Nephron progenitor cell (in vitro differentiated cells): Measurements from ENCODE around the gene UBAC2.

ENCODE experiments used
- DNase-seq: peaks from one replicate; pipeline ENCODE4 v3.0.0; 2021
- H3K27ac Mint-ChIP-seq: 2 replicates; pipeline ENCODE4 v1.8.0; 2021; ENCODE audit warnings: mild to moderate bottlenecking, moderate library complexity, mixed read lengths
- H3K27me3 Mint-ChIP-seq: 2 replicates; pipeline ENCODE4 v1.8.0; 2021; ENCODE audit warnings: mild to moderate bottlenecking, low read depth, mixed read lengths; ENCODE audit not compliant: poor library complexity
- H3K36me3 Mint-ChIP-seq: 2 replicates; pipeline ENCODE4 v1.8.0; 2021; ENCODE audit warnings: low read depth, mixed read lengths
- H3K4me1 Mint-ChIP-seq: 2 replicates; pipeline ENCODE4 v1.8.0; 2021; ENCODE audit warnings: mixed read lengths
- H3K4me3 Mint-ChIP-seq: 2 replicates; pipeline ENCODE4 v1.8.0; 2021; ENCODE audit warnings: mild to moderate bottlenecking, moderate library complexity, mixed read lengths
- H3K9me3 Mint-ChIP-seq: 2 replicates; pipeline ENCODE4 v1.8.0; 2021; ENCODE audit warnings: mild to moderate bottlenecking, moderate library complexity, mixed read lengths
- TF ChIP-seq, protein P1 (sequence below): fragments of 200-600 bp; sonication (generic); IDR thresholded peaks from 2 replicates; pipeline ENCODE4 v1.5.0; 2021; ENCODE audit warnings: antibody characterized with exemption

The UBAC2 gene

DNA sequence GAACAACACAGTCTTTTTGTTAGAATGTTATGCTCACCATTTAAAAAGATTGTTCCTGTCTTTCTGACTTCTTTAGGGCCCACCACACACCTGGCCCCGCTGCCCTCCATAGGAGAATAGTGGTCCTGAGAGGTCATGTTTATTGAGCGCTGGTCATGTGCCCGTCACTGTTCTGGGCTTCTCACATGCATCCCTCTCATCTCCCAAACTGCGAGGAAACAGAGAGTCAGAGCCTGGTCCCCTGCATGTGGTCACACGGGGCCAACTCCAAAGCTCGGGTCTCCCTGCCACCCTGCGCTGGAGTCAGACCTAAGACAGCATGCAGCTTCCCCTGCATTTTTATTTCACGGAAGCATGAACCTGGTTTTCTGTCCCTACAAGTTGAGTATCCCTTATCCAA is 177.0 kb downstream of the UBAC2 start:
- DNase-seq = no peak
- H3K27me3 Mint-ChIP-seq = no peaks in the 10 kb centered on the region
- H3K36me3 Mint-ChIP-seq = peaks cover 69% of the 10 kb centered on the region
- H3K9me3 Mint-ChIP-seq = no peaks in the 10 kb centered on the region
- H3K4me3 Mint-ChIP-seq = no peak overlapping the region
- peaks cover 28% of the 10 kb centered on the region for H3K4me1 Mint-ChIP-seq
- TF ChIP-seq, protein P1, sequence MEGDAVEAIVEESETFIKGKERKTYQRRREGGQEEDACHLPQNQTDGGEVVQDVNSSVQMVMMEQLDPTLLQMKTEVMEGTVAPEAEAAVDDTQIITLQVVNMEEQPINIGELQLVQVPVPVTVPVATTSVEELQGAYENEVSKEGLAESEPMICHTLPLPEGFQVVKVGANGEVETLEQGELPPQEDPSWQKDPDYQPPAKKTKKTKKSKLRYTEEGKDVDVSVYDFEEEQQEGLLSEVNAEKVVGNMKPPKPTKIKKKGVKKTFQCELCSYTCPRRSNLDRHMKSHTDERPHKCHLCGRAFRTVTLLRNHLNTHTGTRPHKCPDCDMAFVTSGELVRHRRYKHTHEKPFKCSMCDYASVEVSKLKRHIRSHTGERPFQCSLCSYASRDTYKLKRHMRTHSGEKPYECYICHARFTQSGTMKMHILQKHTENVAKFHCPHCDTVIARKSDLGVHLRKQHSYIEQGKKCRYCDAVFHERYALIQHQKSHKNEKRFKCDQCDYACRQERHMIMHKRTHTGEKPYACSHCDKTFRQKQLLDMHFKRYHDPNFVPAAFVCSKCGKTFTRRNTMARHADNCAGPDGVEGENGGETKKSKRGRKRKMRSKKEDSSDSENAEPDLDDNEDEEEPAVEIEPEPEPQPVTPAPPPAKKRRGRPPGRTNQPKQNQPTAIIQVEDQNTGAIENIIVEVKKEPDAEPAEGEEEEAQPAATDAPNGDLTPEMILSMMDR = no peak
- H3K27ac Mint-ChIP-seq = no peak overlapping the region

- no peak overlapping the region for H3K4me3 Mint-ChIP-seq
- H3K36me3 Mint-ChIP-seq = peaks cover 60% of the 10 kb centered on the region
- H3K9me3 Mint-ChIP-seq = no peaks in the 10 kb centered on the region
- TF ChIP-seq, protein P1 = no peak
- no peak for DNase-seq
- no peak overlapping the region for H3K27ac Mint-ChIP-seq
- no peaks in the 10 kb centered on the region for H3K27me3 Mint-ChIP-seq
- H3K4me1 Mint-ChIP-seq = peaks cover 33% of the 10 kb centered on the region
Observed at GRCh38 chr13:99378985-99379733, 178.5 kb downstream of the UBAC2 start.

GRCh38 chr13:99379856-99380801 is 179.5 kb downstream of the UBAC2 start:
- TF ChIP-seq, protein P1 = no peak
- H3K27me3 Mint-ChIP-seq = no peaks in the 10 kb centered on the region
- H3K27ac Mint-ChIP-seq = peak overlapping the region; percentile 5
- peaks cover 33% of the 10 kb centered on the region for H3K4me1 Mint-ChIP-seq
- peaks cover 53% of the 10 kb centered on the region for H3K36me3 Mint-ChIP-seq
- H3K4me3 Mint-ChIP-seq = no peak overlapping the region
- no peaks in the 10 kb centered on the region for H3K9me3 Mint-ChIP-seq
- DNase-seq = no peak

DNA sequence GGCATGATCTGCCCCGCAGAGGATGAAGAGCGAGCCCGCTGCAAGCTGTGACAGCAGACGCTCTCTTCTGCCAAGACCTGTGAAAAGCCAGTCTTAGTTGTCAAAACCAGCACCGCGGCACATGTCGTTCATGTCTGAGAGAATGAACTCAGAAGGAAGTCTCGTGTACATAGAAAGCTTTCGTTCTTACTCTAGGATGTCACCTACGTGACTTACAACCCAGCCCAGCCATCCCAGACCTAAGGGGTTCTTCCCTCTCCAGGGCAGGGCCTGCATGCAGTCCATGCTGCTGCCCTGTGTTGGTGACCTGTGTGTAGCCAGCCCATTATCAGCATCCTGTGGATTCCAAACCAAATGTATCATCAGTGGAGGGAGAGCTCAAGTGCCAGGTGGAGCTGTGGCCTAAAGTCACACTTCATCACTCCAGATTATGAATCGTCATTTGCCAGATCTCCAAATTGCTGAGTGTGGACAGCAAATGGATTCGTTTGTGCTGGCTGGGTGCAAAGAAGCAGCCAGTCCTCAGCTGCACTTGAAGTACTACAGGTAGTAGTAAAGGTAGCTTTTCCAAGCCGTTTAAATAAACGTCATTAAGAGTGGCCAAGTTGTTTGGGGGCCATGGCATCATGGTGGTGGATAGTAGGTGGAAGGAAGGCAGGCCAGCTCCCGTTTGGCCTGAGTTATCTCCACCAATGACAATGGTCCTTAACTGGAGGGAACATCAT is 180.4 kb downstream of the UBAC2 start:
- Mint-ChIP-seq H3K9me3 (no peaks in the 10 kb centered on the region), H3K36me3 (peaks cover 62% of the 10 kb centered on the region), H3K4me3 (no peak overlapping the region), H3K4me1 (peaks cover 29% of the 10 kb centered on the region), H3K27ac (no peak overlapping the region), H3K27me3 (no peaks in the 10 kb centered on the region)
- TF ChIP-seq, protein P1 = no peak
- no peak for DNase-seq

- no peak for DNase-seq
- TF ChIP-seq, protein P1 = no peak
- H3K27ac Mint-ChIP-seq = no peak overlapping the region
Observed at GRCh38 chr13:99381766-99382165, 181.1 kb downstream of the UBAC2 start.

More at GRCh38 chr13:99381766-99382165, 181.1 kb downstream of the UBAC2 start:
- peaks cover 24% of the 10 kb centered on the region for H3K4me1 Mint-ChIP-seq
- no peak overlapping the region for H3K4me3 Mint-ChIP-seq
- no peaks in the 10 kb centered on the region for H3K9me3 Mint-ChIP-seq
- peaks cover 62% of the 10 kb centered on the region for H3K36me3 Mint-ChIP-seq
- no peaks in the 10 kb centered on the region for H3K27me3 Mint-ChIP-seq
